HepG2 (cell line): ENCODE measurements around the gene FLT3LG. TPM values are rescaled to one million over a fixed set of nuclear protein-coding genes. Genes with fewer than 3 reads are reported as not detected.
A peak's percentile ranks its signal among the peaks of the same experiment; 100 is the strongest.

Source experiments
- AGO2 ChIP-seq: fragments of 200-400 bp; formaldehyde crosslinking; optimal IDR thresholded peaks from 2 replicates; pipeline ENCODE3; 2017; ENCODE audit warnings: mild to moderate bottlenecking, low read depth, low read length, moderate library complexity
- ATF7 ChIP-seq, 2 experiments: fragments of 450-650 bp in 1 of 2; sonication (generic) in 1 of 2; formaldehyde crosslinking in 1 of 2; IDR thresholded peaks; 2 replicates each; pipeline versions ENCODE4 v1.4.0 to v1.6.1; 2016 to 2020; ENCODE audit warnings: antibody characterized with exemption in 1 of 2, mild to moderate bottlenecking in 1 of 2, missing genetic modification reagents in 1 of 2
- GABPB1 ChIP-seq: IDR thresholded peaks from 2 replicates; pipeline ENCODE4 v1.6.1; 2016; ENCODE audit warnings: mild to moderate bottlenecking, missing genetic modification reagents, moderate library complexity, missing compliant biosample characterization
- GATAD1 ChIP-seq: IDR thresholded peaks from 2 replicates; pipeline ENCODE4 v1.6.1; 2016; ENCODE audit warnings: missing genetic modification reagents, missing compliant biosample characterization
- HNRNPLL ChIP-seq: fragments of 200-400 bp; formaldehyde crosslinking; IDR thresholded peaks from 2 replicates; pipeline ENCODE4 v1.6.1; 2017; ENCODE audit warnings: mild to moderate bottlenecking, low read depth, low read length; ENCODE audit not compliant: poor library complexity, severe bottlenecking
- KDM4B ChIP-seq: sonication (generic); formaldehyde crosslinking; IDR thresholded peaks from 2 replicates; pipeline ENCODE4 v1.4.0; 2020; ENCODE audit warnings: missing genetic modification reagents
- KDM6A ChIP-seq: IDR thresholded peaks from 2 replicates; pipeline ENCODE4 v1.6.1; 2016; ENCODE audit warnings: low read depth
- MEIS1 ChIP-seq: sonication (generic); formaldehyde crosslinking; IDR thresholded peaks from 2 replicates; pipeline ENCODE4 v1.9.0; 2021; ENCODE audit warnings: mild to moderate bottlenecking, missing genetic modification reagents, moderate library complexity, borderline replicate concordance
- REPIN1 ChIP-seq: sonication (generic); formaldehyde crosslinking; IDR thresholded peaks from 2 replicates; pipeline ENCODE4 v1.8.0; 2022; ENCODE audit warnings: missing genetic modification reagents, low read depth, mild to moderate bottlenecking, borderline replicate concordance
- SNAI1 ChIP-seq: sonication (generic); formaldehyde crosslinking; IDR thresholded peaks from 2 replicates; pipeline ENCODE4 v1.5.0; 2020; ENCODE audit warnings: mild to moderate bottlenecking, missing genetic modification reagents, borderline replicate concordance
- SNAPC2 ChIP-seq: sonication (generic); formaldehyde crosslinking; IDR thresholded peaks from 2 replicates; pipeline ENCODE4 v1.8.1; 2022; ENCODE audit warnings: mild to moderate bottlenecking, missing genetic modification reagents
- SNRNP70 ChIP-seq: fragments of 200-400 bp; formaldehyde crosslinking; IDR thresholded peaks from 2 replicates; pipeline ENCODE4 v1.6.1; 2017; ENCODE audit warnings: mild to moderate bottlenecking, low read depth, low read length, moderate library complexity
- SP140L ChIP-seq: sonication (generic); formaldehyde crosslinking; IDR thresholded peaks from 2 replicates; pipeline ENCODE4 v1.4.0; 2020; ENCODE audit warnings: missing genetic modification reagents, borderline replicate concordance
- SPEN ChIP-seq: sonication (generic); formaldehyde crosslinking; IDR thresholded peaks from 2 replicates; pipeline ENCODE4 v1.5.1; 2020; ENCODE audit warnings: low read depth, mild to moderate bottlenecking, missing genetic modification reagents
- ZBTB21 ChIP-seq: sonication (generic); formaldehyde crosslinking; IDR thresholded peaks from 2 replicates; pipeline ENCODE4 v1.4.0; 2020; ENCODE audit warnings: missing genetic modification reagents
- ZBTB38 ChIP-seq: sonication (generic); formaldehyde crosslinking; IDR thresholded peaks from 2 replicates; pipeline ENCODE4 v1.5.1; 2020; ENCODE audit warnings: mild to moderate bottlenecking, missing genetic modification reagents
- ZFP91 ChIP-seq: sonication (generic); formaldehyde crosslinking; IDR thresholded peaks from 2 replicates; pipeline ENCODE4 v1.9.0; 2022; ENCODE audit warnings: missing genetic modification reagents, mild to moderate bottlenecking, borderline replicate concordance
- ZFX ChIP-seq: sonication (generic); formaldehyde crosslinking; IDR thresholded peaks from 2 replicates; pipeline ENCODE4 v1.4.0; 2020; ENCODE audit warnings: mild to moderate bottlenecking, low read depth, missing genetic modification reagents, moderate library complexity
- ZNF33A ChIP-seq: sonication (generic); formaldehyde crosslinking; IDR thresholded peaks from 2 replicates; pipeline ENCODE4 v1.5.1; 2020; ENCODE audit warnings: missing genetic modification reagents, mild to moderate bottlenecking, moderate library complexity, borderline replicate concordance
- ZNF367 ChIP-seq: sonication (generic); formaldehyde crosslinking; IDR thresholded peaks from 2 replicates; pipeline ENCODE4 v1.4.0; 2020; ENCODE audit warnings: missing genetic modification reagents, borderline replicate concordance
- ZNF674 ChIP-seq: sonication (generic); formaldehyde crosslinking; IDR thresholded peaks from 2 replicates; pipeline ENCODE4 v1.5.0; 2020; ENCODE audit warnings: low read depth, mild to moderate bottlenecking, missing genetic modification reagents
- polyA plus RNA-seq, 8 experiments: library from polyadenylated mRNA; depleted of rRNA in 3 of 8; stranded (reverse) in 7 of 8; unstranded in 1 of 8; fragments of >200 nt; fragmentation: Illumina TruSeq in 4 of 8; extraction: Trizol in 4 of 8; gene quantifications; 2 replicates each; pipeline versions ENCODE4 v1.2.1 to v1.2.3, GENCODE V29; 2011 to 2016; ENCODE audit warnings: low read depth in 4 of 8, missing spikeins in 1 of 8, mixed read lengths in 1 of 8; ENCODE audit not compliant: insufficient read depth in 1 of 8
- total RNA-seq, 5 experiments: library from RNA; depleted of rRNA; stranded (reverse); fragments of >200 nt; fragmentation: Illumina TruSeq; extraction: Trizol; gene quantifications; 2 replicates each; pipeline ENCODE4 v1.2.3, GENCODE V29; 2016; ENCODE audit warnings: low read depth in 1 of 5
- TF ChIP-seq, protein P1 (sequence below): sonication (generic); formaldehyde crosslinking; IDR thresholded peaks from 2 replicates; pipeline ENCODE4 v1.5.1; 2020; ENCODE audit warnings: missing genetic modification reagents, mild to moderate bottlenecking, borderline replicate concordance
- TF ChIP-seq, protein P2 (sequence below): sonication (generic); formaldehyde crosslinking; IDR thresholded peaks from 2 replicates; pipeline ENCODE4 v1.4.0; 2020; ENCODE audit warnings: missing genetic modification reagents, borderline replicate concordance

The FLT3LG gene
- total and polyA plus RNA-seq, 2 of the 13 experiments (the other 11 are each of a cell fraction or from before 2014, with no cell fraction given): 1.5 to 2.6 TPM

DNA sequence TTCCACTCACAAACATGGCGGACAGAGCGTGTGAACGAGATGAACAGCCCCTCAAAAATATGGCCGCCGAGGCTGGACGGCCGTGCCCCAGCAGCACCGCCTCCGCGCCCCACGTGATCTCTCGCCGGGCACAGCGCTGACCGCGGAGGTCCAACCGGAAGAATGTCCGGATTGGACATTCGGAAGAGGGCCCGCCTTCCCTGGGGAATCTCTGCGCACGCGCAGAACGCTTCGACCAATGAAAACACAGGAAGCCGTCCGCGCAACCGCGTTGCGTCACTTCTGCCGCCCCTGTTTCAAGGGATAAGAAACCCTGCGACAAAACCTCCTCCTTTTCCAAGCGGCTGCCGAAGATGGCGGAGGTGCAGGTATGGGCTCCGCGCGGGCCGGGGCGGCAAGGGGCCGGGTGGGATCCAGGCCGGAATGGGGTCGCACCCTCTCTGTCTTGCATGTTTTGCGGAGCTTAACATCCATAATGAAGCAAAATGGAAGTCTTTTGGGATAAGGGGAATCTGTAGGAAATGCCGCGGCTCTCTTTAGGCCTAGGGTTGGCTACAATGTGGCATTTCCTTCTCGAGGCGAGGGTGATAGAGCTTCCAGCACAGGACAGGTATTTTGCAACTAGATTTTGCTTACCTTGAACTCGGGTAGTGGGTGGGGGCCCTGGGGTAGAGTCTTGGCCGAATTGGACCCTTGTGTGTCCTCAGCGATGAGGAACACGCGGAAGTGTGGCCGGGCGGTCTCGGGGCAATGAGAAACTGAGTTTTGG, 13.4 kb downstream of the FLT3LG start, which contains the start of gene RPL13A (continued):
- peak; percentile 63; the same call in 1 of the 2 replicates for TF ChIP-seq KDM4B (CRISPR knock-in tag)
- TF ChIP-seq ATF7 (IDR thresholded peaks at IDR 0.05): peak; percentile 89
- 0 out of 2 replicates have a peak, but pooled peaks have one; percentile 71 for TF ChIP-seq ATF7 (CRISPR knock-in tag; IDR thresholded peaks at IDR 0.05)
- TF ChIP-seq, protein P1, sequence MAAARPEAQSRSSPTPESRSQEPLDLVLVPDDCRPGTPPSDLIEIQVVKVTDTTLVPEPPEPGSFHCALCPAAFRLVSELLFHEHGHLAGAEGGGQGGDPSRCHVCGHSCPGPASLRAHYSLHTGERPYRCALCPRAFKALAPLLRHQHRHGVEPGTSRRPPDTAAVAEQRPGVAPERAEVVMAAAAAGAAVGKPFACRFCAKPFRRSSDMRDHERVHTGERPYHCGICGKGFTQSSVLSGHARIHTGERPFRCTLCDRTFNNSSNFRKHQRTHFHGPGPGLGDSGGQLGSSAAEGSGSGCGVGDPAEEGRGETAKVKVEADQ: peak; percentile 41; the same call in 1 of the 2 replicates
- peak; percentile 76 for TF ChIP-seq ZFP91 (CRISPR knock-in tag)
- TF ChIP-seq MEIS1 (CRISPR knock-in tag): no peak
- TF ChIP-seq ZNF33A (CRISPR knock-in tag): peak; percentile 40; the same call in 1 of the 2 replicates
- TF ChIP-seq ZFX (CRISPR knock-in tag): peak; percentile 81; the same call in 1 of the 2 replicates
- no peak for TF ChIP-seq KDM6A (CRISPR knock-in tag)
- TF ChIP-seq HNRNPLL: peak; percentile 80
- TF ChIP-seq SNRNP70: no peak
- TF ChIP-seq SP140L (CRISPR knock-in tag): no peak
- TF ChIP-seq ZNF674 (CRISPR knock-in tag): no peak
- peak; percentile 79 for TF ChIP-seq ZBTB21 (CRISPR knock-in tag)
- 0 out of 2 replicates have a peak, but pooled peaks have one; percentile 34 for TF ChIP-seq SNAPC2 (CRISPR knock-in tag)
- peak; percentile 93 for TF ChIP-seq AGO2
- TF ChIP-seq SNAI1 (CRISPR knock-in tag): peak; percentile 79
- peak; percentile 97 for TF ChIP-seq GABPB1 (CRISPR knock-in tag)
- no peak; the same call in 1 of the 2 replicates for TF ChIP-seq ZNF367 (CRISPR knock-in tag)
- peak; percentile 39; the same call in 1 of the 2 replicates for TF ChIP-seq REPIN1 (CRISPR knock-in tag)
- TF ChIP-seq, protein P2, sequence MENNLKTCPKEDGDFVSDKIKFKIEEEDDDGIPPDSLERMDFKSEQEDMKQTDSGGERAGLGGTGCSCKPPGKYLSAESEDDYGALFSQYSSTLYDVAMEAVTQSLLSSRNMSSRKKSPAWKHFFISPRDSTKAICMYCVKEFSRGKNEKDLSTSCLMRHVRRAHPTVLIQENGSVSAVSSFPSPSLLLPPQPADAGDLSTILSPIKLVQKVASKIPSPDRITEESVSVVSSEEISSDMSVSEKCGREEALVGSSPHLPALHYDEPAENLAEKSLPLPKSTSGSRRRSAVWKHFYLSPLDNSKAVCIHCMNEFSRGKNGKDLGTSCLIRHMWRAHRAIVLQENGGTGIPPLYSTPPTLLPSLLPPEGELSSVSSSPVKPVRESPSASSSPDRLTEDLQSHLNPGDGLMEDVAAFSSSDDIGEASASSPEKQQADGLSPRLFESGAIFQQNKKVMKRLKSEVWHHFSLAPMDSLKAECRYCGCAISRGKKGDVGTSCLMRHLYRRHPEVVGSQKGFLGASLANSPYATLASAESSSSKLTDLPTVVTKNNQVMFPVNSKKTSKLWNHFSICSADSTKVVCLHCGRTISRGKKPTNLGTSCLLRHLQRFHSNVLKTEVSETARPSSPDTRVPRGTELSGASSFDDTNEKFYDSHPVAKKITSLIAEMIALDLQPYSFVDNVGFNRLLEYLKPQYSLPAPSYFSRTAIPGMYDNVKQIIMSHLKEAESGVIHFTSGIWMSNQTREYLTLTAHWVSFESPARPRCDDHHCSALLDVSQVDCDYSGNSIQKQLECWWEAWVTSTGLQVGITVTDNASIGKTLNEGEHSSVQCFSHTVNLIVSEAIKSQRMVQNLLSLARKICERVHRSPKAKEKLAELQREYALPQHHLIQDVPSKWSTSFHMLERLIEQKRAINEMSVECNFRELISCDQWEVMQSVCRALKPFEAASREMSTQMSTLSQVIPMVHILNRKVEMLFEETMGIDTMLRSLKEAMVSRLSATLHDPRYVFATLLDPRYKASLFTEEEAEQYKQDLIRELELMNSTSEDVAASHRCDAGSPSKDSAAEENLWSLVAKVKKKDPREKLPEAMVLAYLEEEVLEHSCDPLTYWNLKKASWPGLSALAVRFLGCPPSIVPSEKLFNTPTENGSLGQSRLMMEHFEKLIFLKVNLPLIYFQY (CRISPR knock-in tag): peak; percentile 60; the same call in 1 of the 2 replicates
- peak; percentile 96 for TF ChIP-seq SPEN
- 0 out of 2 replicates have a peak, but pooled peaks have one; percentile 12 for TF ChIP-seq ZBTB38 (CRISPR knock-in tag)
- TF ChIP-seq GATAD1 (CRISPR knock-in tag): peak; percentile 84
